Measurements from ENCODE around the gene CNOT6. TPM values are rescaled to one million over a fixed set of nuclear protein-coding genes. Genes with fewer than 3 reads are reported as not detected.

Gene CNOT6
- total RNA-seq, 1 donor from 2014 or later: 18.8 TPM

DNA sequence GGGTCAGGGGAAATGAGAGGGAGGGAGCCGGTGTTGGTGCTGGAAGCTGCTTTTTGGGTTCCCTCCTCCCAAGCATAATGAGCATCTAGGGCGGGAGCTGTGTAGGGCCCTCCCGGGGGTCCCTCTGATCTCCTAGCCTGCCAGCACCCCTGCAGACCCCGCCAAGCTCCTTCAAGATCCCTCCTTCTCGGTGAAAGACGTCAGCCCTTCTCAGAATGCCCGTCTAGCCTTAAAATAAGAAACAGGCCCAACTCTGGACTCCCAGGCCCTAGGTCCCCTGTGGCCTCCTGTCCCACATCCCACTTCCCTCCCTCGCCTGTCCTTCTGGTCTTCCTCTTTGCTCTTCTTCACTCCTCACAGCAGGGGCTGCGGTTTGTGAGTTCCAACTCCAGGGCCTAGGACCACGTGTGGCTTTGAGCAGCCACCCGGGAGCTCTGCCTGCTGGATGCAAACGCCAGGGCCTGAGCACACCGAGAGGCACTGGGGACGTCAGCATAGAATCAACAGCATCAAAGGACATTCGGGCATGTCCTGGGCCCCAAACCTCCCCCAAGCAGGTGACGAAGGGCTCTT is 105.9 kb downstream of the CNOT6 start:
- DNase-seq (ENCODE audit: low spot score): no peak

- no peak for DNase-seq (ENCODE audit: low spot score)
These were observed 106.4 kb downstream of the CNOT6 start for GRCh38 chr5:180600554-180601041.

- no peak for DNase-seq (ENCODE audit: low spot score)
These were observed 107.7 kb downstream of the CNOT6 start for GRCh38 chr5:180601591-180602480.

- DNase-seq (ENCODE audit: low spot score): no peak
These were observed 108.4 kb downstream of the CNOT6 start for GRCh38 chr5:180602481-180603075.

DNA sequence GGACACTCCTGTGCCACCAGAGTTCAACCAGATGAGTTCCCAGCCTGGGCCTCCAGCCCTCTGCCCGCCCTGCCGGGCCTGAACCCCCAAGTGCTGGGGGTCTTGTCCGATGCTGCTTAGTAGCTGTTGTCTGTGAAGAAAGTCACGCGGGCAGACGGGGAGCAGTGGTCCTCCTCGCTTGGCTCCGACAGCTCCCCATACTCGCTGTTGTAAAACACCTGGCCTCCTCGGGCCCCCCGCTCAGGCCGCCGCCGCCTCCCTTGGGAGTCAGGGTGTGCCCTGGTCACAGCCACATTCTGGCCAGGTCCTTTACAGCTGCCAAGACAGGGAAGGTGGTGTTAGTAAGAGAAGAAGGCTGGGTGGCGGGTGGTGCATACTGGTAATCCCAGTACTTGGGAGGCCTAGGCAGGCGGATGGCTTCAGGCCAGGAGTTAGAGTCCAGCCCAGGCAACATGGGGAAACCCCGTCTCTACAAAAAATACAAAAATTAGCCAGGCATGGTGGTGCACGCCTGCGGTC is 109.0 kb downstream of the CNOT6 start:
- DNase-seq (ENCODE audit: low spot score): no peak

DNA sequence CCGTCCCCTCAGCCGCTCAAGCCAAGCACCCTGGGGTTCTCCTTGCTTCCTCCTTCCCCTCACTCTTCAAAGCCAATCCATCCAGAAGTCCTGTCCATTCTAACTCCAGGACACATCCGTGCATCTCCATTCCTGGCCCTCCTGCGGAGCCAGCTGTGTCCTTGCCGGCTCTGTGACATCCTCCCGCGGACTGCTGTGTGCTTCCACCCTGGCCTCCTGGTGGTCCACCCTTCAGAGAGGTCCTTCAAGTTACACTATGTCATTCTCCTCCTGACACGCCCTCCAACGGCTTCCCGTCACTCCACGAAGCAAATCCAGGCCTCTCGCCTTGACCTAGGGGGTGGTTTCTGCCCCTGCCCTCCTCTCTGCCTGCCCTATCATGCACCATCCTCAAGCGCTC is 110.1 kb downstream of the CNOT6 start:
- DNase-seq (ENCODE audit: low spot score): no peak

DNA sequence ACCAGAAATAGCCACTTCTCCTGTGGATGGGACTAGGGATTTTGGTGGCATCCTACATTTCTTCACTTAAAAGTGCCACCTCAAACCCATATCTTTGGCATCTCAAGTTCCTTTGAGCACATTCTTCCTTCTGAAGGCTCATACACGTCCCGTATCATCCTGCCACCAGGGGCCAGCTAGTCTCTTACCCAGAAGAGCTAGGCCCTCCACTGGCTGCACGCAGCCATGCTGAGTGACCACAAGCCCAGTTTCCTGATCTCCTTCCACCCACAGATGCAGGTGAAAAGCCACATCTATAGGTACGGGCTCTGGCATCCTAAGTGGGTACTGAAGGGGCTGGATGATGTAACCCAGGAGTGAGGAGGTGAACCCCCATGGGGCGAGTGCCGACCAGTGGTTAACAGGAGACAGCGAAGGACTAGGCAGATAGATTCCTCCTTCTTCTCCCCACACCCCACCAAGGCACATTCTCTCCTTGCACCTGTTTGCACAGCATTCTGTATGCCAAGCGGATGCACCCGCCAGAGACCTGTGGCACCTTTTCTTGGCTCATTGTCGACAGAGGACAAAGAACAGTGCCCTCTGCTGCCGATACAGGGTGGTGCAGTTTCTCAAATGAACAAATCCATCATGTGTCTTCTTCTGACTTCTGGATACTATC is 111.5 kb downstream of the CNOT6 start:
- DNase-seq (ENCODE audit: low spot score): peak; percentile 27

DNA sequence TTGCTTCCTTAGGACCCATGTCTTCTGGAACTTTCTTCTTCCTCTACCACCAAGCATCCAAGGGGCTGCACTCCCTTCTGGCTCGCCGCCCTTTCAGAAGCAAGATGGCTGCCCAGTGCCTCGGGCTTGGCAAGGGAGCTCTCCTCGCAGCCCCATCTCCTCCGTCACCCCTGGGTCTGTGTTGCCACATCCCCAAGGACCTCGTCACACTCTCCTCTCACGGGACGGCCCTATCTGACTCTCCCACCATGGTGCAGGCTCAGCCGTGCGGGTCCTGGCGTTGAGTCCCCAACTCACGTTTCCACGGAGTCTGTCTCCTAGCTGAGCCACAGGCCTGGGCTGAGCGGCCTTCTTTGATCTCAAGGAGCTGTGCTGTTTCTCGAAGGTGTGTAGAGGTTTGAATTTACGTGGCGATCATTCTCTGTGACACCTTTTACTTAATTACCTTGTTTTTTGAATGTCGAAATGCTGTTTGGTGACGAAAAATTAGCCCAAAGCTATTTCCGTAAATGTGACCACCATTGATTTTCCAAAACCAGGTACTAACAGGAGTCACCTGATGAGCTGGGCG is 112.1 kb downstream of the CNOT6 start:
- DNase-seq (ENCODE audit: low spot score): no peak

DNA sequence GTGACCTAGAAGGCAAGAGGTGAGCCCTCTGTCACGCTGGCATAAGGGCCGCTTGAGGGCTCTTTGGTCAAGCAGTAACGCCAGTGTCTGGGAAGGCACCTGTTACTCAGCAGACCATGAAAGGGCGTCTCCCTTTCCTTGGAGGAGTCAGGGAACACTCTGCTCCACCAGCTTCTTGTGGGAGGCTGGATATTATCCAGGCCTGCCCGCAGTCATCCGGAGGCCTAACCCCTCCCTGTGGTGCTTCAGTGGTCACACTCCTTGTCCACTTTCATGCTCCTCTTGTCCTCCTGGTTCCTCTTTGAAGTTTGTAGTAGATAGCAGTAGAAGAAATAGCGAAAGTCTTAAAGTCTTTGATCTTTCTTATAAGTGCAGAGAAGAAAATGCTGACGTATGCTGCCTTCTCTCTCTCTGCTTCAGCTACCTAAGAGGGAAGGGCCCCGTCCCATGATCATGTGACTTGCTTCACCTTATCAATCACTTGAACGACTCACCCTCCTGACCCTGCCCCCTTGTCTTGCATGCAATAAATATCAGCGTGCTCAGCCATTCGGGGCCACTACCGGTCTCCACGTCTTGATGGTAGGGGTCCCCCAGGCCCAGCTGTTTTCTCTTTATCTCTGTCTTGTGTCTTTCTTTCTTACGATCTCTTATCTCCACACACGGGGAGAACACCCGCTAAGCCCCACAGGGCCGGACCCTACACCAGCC is 113.8 kb downstream of the CNOT6 start:
- no peak for DNase-seq (ENCODE audit: low spot score)

- no peak for DNase-seq (ENCODE audit: low spot score)
These were observed 114.6 kb downstream of the CNOT6 start for GRCh38 chr5:180608572-180609310.

DNA sequence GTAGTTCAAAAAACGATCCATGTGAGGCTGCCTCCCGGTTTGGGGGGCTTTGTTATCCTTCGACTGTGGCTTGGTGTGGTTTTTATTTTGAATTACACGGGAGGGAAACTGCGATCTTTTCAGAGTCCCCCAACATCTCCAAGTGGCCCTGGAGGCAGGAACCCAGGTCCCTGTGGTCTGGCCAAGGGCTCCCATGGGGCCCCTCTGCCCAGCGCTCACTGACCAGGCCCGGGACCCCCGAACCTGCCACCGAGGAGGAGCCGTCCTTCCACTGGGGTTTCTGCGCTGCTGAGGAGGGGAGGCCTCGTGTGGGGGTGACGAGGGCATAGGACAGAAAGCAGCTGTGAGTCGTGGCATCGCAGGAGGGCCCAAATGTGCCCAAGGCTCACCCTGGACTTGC is 115.2 kb downstream of the CNOT6 start:
- no peak for DNase-seq (ENCODE audit: low spot score)

DNA sequence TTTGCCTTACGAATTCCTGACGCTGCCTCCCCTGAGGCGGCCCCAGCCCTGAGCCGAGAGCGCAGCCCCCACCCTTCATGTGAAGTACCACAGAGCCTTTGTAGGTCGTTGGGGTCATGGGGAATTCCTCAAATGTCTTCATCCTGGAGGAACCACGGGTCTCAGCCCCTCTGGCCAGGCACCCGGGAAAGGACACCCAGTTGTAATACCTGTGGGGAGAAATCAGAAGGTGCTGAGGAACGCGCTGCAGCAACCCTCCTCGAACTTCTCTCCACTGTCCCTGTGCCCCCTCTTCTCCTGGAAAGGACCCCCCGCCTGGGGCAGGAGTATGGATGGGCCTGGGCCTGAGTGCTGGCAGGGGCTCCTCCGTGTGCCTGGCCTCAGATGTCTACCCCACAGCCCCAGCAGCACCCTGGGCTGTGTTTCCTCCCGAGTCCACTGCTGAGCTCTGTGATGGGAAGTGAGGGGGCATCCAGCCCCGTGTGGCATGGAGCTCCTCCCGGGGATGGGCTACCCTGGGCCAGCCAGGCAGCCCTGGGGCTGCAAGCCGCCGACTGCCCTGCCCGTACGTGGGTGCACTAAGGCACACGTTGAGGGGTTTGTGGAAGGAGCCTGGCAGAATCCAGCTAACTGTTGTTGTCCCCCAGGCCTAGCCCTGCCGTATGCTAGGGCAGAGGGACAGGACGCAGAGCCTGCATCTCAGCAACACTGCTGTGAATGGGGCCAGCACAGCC is 115.8 kb downstream of the CNOT6 start:
- DNase-seq (ENCODE audit: low spot score): no peak

DNA sequence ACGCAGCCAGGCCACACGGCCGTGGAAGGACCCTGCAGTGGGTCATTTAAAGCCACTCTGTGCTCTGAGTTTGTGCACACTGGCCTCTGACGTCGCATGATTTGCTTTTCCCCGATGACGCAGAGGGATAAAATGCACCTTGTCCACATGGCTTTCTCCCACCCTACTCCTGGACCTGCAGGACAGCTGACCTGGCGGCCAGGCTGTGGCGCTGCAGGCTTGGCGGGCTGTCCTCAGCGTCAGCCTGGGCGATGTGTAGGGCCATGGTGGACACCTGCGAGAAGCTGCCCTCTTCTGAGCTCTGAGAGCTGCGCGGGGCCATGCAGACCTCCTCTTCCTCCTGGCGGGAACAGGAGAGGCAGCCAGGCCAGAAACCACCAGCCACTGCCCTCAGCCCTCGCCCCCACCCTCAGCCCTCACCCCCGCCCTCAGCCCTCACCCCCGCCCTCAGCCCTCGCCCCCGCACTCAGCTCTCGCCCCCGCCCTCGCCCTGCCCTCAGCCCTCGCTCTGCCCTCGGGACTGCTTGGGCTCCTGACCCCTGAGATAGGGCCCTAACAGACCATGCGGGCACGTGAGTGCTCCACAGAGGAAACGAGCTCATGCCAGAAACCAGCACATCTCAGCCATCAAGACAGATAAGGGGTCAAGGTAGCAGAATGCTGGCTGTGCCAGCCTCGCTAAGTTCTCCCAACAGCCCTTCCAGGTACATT is 117.1 kb downstream of the CNOT6 start:
- no peak for DNase-seq (ENCODE audit: low spot score)

GRCh38 chr5:180612683-180613082 is 118.5 kb downstream of the CNOT6 start:
- no peak for DNase-seq (ENCODE audit: low spot score)

GRCh38 chr5:180613188-180613813 is 119.1 kb downstream of the CNOT6 start:
- DNase-seq (ENCODE audit: low spot score): no peak

- no peak for DNase-seq (ENCODE audit: low spot score)
These were observed 119.6 kb downstream of the CNOT6 start for GRCh38 chr5:180613814-180614188.

- no peak for DNase-seq (ENCODE audit: low spot score)
These were observed 124.3 kb downstream of the CNOT6 start for GRCh38 chr5:180618487-180618828.

GRCh38 chr5:180618829-180619562 is 124.8 kb downstream of the CNOT6 start:
- peak; percentile 20 for DNase-seq (ENCODE audit: low spot score)

Measured in umbilical cord (tissue), 2 donors.